Mesothelial cell of epicardium (in vitro differentiated cells): ENCODE measurements around the gene DOCK4. TPM values are rescaled to one million over a fixed set of nuclear protein-coding genes. Genes with fewer than 3 reads are reported as not detected.
A peak's percentile ranks its signal among the peaks of the same experiment; 100 is the strongest.

Experiments used
- DNase-seq, 2 experiments: peaks; one replicate each; pipeline ENCODE4 v3.0.0; 2021; ENCODE audit warnings: low spot score in 2 of 2; ENCODE audit not compliant: unreplicated experiment in 2 of 2
- H3K27ac Mint-ChIP-seq: 2 replicates; pipeline ENCODE4 v1.8.0; 2021; ENCODE audit warnings: mixed read lengths
- H3K27me3 Mint-ChIP-seq: 2 replicates; pipeline ENCODE4 v1.8.0; 2021; ENCODE audit warnings: low read depth, mixed read lengths
- H3K36me3 Mint-ChIP-seq: 2 replicates; pipeline ENCODE4 v1.8.0; 2021; ENCODE audit warnings: mixed read lengths
- H3K4me1 Mint-ChIP-seq: 2 replicates; pipeline ENCODE4 v1.8.0; 2021; ENCODE audit warnings: mixed read lengths
- H3K4me3 Mint-ChIP-seq: 2 replicates; pipeline ENCODE4 v1.8.0; 2021; ENCODE audit warnings: mild to moderate bottlenecking, moderate library complexity, mixed read lengths
- H3K9me3 Mint-ChIP-seq: 2 replicates; pipeline ENCODE4 v1.8.0; 2021; ENCODE audit warnings: mixed read lengths
- total RNA-seq: library from RNA; stranded (reverse); gene quantifications from 3 replicates; pipeline ENCODE4 v1.2.1, GENCODE V29; 2021
- TF ChIP-seq, protein P1 (sequence below): fragments of 200-600 bp; sonication (generic); IDR thresholded peaks from one replicate; pipeline ENCODE4 v1.5.0; 2021; ENCODE audit warnings: antibody characterized with exemption; ENCODE audit not compliant: unreplicated experiment

Gene DOCK4
- total RNA-seq, 1 donor from 2014 or later, result 27.7 TPM

GRCh38 chr7:112012242-112012641 lies 194.0 kb downstream of the DOCK4 start:
- TF ChIP-seq, protein P1, sequence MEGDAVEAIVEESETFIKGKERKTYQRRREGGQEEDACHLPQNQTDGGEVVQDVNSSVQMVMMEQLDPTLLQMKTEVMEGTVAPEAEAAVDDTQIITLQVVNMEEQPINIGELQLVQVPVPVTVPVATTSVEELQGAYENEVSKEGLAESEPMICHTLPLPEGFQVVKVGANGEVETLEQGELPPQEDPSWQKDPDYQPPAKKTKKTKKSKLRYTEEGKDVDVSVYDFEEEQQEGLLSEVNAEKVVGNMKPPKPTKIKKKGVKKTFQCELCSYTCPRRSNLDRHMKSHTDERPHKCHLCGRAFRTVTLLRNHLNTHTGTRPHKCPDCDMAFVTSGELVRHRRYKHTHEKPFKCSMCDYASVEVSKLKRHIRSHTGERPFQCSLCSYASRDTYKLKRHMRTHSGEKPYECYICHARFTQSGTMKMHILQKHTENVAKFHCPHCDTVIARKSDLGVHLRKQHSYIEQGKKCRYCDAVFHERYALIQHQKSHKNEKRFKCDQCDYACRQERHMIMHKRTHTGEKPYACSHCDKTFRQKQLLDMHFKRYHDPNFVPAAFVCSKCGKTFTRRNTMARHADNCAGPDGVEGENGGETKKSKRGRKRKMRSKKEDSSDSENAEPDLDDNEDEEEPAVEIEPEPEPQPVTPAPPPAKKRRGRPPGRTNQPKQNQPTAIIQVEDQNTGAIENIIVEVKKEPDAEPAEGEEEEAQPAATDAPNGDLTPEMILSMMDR, result no peak
- H3K4me1 Mint-ChIP-seq, result peaks cover 24% of the 10 kb centered on the region
- no peaks in the 10 kb centered on the region for H3K9me3 Mint-ChIP-seq
- peak overlapping the region; percentile 4 for H3K27ac Mint-ChIP-seq
- no peaks in the 10 kb centered on the region for H3K36me3 Mint-ChIP-seq
- DNase-seq, result no peak
- H3K27me3 Mint-ChIP-seq, result no peaks in the 10 kb centered on the region
- no peak overlapping the region for H3K4me3 Mint-ChIP-seq

- Mint-ChIP-seq H3K27ac (peak overlapping the region; percentile 74), H3K4me3 (no peak overlapping the region), H3K36me3 (no peaks in the 10 kb centered on the region), H3K27me3 (no peaks in the 10 kb centered on the region), H3K9me3 (no peaks in the 10 kb centered on the region), H3K4me1 (peaks cover 31% of the 10 kb centered on the region)
- TF ChIP-seq, protein P1, result no peak
- DNase-seq, result no peak
Measured at GRCh38 chr7:112010994-112011393, 195.2 kb downstream of the DOCK4 start.

- Mint-ChIP-seq H3K27ac (no peak overlapping the region), H3K36me3 (no peaks in the 10 kb centered on the region), H3K27me3 (no peaks in the 10 kb centered on the region), H3K4me1 (peaks cover 35% of the 10 kb centered on the region), H3K4me3 (no peak overlapping the region), H3K9me3 (no peaks in the 10 kb centered on the region)
- DNase-seq, result no peak
- TF ChIP-seq, protein P1, result no peak
Measured at GRCh38 chr7:112010109-112010508, 196.1 kb downstream of the DOCK4 start.

- Mint-ChIP-seq H3K4me3 (no peak overlapping the region), H3K36me3 (no peaks in the 10 kb centered on the region), H3K4me1 (peaks cover 42% of the 10 kb centered on the region), H3K9me3 (no peaks in the 10 kb centered on the region), H3K27me3 (no peaks in the 10 kb centered on the region), H3K27ac (no peak overlapping the region)
- TF ChIP-seq, protein P1, result no peak
- no peak for DNase-seq
Measured at GRCh38 chr7:112009081-112009480, 197.1 kb downstream of the DOCK4 start.

GRCh38 chr7:112007185-112007584 lies 199.0 kb downstream of the DOCK4 start:
- Mint-ChIP-seq H3K4me1 (peaks cover 36% of the 10 kb centered on the region), H3K4me3 (no peak overlapping the region), H3K27ac (no peak overlapping the region), H3K9me3 (no peaks in the 10 kb centered on the region), H3K27me3 (no peaks in the 10 kb centered on the region), H3K36me3 (peaks cover 3% of the 10 kb centered on the region)
- TF ChIP-seq, protein P1, result no peak
- no peak for DNase-seq

GRCh38 chr7:112006071-112006470 lies 200.1 kb downstream of the DOCK4 start:
- Mint-ChIP-seq H3K27me3 (no peaks in the 10 kb centered on the region), H3K4me1 (peaks cover 34% of the 10 kb centered on the region), H3K9me3 (no peaks in the 10 kb centered on the region), H3K36me3 (peaks cover 3% of the 10 kb centered on the region), H3K4me3 (no peak overlapping the region), H3K27ac (no peak overlapping the region)
- no peak for DNase-seq
- TF ChIP-seq, protein P1, result no peak
